OCI-LY3 (cell line): ENCODE measurements around the gene B4GALNT3.

Experiments used
- H2AFZ ChIP-seq: fragments of 200-600, 300-600 bp; shearing (Covaris generic); 2 replicates; pipeline ENCODE4 v1.6.0; 2014; ENCODE audit warnings: antibody characterized with exemption, low read depth, low read length
- H3K27ac ChIP-seq: fragments of 200-600, 300-600 bp; sonication (generic); 2 replicates; pipeline ENCODE4 v1.5.1; 2014; ENCODE audit warnings: mild to moderate bottlenecking, low read length, moderate library complexity, mixed read lengths
- H3K27me3 ChIP-seq: fragments of 200-600, 300-600 bp; sonication (generic); 2 replicates; pipeline ENCODE4 v1.6.1; 2014; ENCODE audit warnings: low read depth, low read length, mixed read lengths
- H3K36me3 ChIP-seq: fragments of 200-600, 300-600 bp; sonication (generic); replicated peaks from 2 replicates; pipeline ENCODE3; 2014; ENCODE audit warnings: low read depth, low read length, mixed read lengths
- H3K4me1 ChIP-seq: fragments of 300-600, 200-600 bp; sonication (generic); 2 replicates; pipeline ENCODE4 v1.6.1; 2014; ENCODE audit warnings: low read length, mixed read lengths
- H3K4me2 ChIP-seq: fragments of 200-600, 300-600 bp; sonication (generic); 2 replicates; pipeline ENCODE4 v1.6.1; 2014; ENCODE audit warnings: low read length, mixed read lengths
- H3K4me3 ChIP-seq: fragments of 300-600, 200-600 bp; sonication (generic); 2 replicates; pipeline ENCODE4 v1.5.1; 2014; ENCODE audit warnings: antibody characterized with exemption, mild to moderate bottlenecking, low read length, moderate library complexity
- H3K79me2 ChIP-seq: fragments of 300-600, 200-600 bp; shearing (Covaris generic); 2 replicates; pipeline ENCODE4 v1.6.1; 2014; ENCODE audit warnings: mild to moderate bottlenecking, low read length, mixed read lengths
- H3K9ac ChIP-seq: fragments of 300-600, 200-600 bp; shearing (Covaris generic); 2 replicates; pipeline ENCODE4 v1.6.0; 2014; ENCODE audit warnings: mild to moderate bottlenecking, low read length, moderate library complexity
- H3K9me3 ChIP-seq: fragments of 200-600, 300-600 bp; shearing (Covaris generic); 2 replicates; pipeline ENCODE4 v1.6.1; 2014; ENCODE audit warnings: low read length, mixed read lengths; ENCODE audit not compliant: insufficient read depth
- H4K20me1 ChIP-seq: fragments of 200-600, 300-600 bp; sonication (generic); 2 replicates; pipeline ENCODE4 v1.6.1; 2016; ENCODE audit warnings: low read length, mixed read lengths; ENCODE audit not compliant: insufficient read depth
- EZH2phosphoT487 ChIP-seq: fragments of 200-600 bp; shearing (Covaris generic); IDR thresholded peaks from 2 replicates; pipeline ENCODE4 v1.6.1; 2018; ENCODE audit warnings: antibody characterized with exemption, mixed run types, low read depth
- TF ChIP-seq, protein P1 (sequence below): fragments of 200-600, 300-600 bp; sonication (generic); IDR thresholded peaks from 2 replicates; pipeline ENCODE4 v1.5.1; 2014; ENCODE audit warnings: antibody characterized with exemption, low read length, low read depth

Gene B4GALNT3

GRCh38 chr12:592024-592505, 132.3 kb downstream of the B4GALNT3 start:
- Histone ChIP-seq H3K79me2 (no peaks in the 10 kb centered on the region), H3K36me3 (no peaks in the 10 kb centered on the region), H2AFZ (no peak overlapping the region), H3K9me3 (no peaks in the 10 kb centered on the region), H3K4me1 (no peaks in the 10 kb centered on the region), H3K4me3 (no peak overlapping the region), H4K20me1 (no peaks in the 10 kb centered on the region), H3K27ac (no peak overlapping the region), H3K4me2 (no peak overlapping the region), H3K27me3 (peaks cover 5% of the 10 kb centered on the region), H3K9ac (no peak overlapping the region)
- TF ChIP-seq, protein P1, sequence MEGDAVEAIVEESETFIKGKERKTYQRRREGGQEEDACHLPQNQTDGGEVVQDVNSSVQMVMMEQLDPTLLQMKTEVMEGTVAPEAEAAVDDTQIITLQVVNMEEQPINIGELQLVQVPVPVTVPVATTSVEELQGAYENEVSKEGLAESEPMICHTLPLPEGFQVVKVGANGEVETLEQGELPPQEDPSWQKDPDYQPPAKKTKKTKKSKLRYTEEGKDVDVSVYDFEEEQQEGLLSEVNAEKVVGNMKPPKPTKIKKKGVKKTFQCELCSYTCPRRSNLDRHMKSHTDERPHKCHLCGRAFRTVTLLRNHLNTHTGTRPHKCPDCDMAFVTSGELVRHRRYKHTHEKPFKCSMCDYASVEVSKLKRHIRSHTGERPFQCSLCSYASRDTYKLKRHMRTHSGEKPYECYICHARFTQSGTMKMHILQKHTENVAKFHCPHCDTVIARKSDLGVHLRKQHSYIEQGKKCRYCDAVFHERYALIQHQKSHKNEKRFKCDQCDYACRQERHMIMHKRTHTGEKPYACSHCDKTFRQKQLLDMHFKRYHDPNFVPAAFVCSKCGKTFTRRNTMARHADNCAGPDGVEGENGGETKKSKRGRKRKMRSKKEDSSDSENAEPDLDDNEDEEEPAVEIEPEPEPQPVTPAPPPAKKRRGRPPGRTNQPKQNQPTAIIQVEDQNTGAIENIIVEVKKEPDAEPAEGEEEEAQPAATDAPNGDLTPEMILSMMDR: no peak
- TF ChIP-seq EZH2phosphoT487: no peak

GRCh38 chr12:593396-594270, 133.9 kb downstream of the B4GALNT3 start:
- no peak overlapping the region for H3K4me3 ChIP-seq
- TF ChIP-seq, protein P1: no peak
- no peak overlapping the region for H3K4me2 ChIP-seq
- H3K36me3 ChIP-seq: no peaks in the 10 kb centered on the region
- no peaks in the 10 kb centered on the region for H3K79me2 ChIP-seq
- H3K27me3 ChIP-seq: peaks cover 5% of the 10 kb centered on the region
- no peaks in the 10 kb centered on the region for H3K9me3 ChIP-seq
- no peaks in the 10 kb centered on the region for H3K4me1 ChIP-seq
- no peak overlapping the region for H3K9ac ChIP-seq
- H2AFZ ChIP-seq: no peak overlapping the region
- no peak overlapping the region for H3K27ac ChIP-seq
- no peaks in the 10 kb centered on the region for H4K20me1 ChIP-seq

DNA sequence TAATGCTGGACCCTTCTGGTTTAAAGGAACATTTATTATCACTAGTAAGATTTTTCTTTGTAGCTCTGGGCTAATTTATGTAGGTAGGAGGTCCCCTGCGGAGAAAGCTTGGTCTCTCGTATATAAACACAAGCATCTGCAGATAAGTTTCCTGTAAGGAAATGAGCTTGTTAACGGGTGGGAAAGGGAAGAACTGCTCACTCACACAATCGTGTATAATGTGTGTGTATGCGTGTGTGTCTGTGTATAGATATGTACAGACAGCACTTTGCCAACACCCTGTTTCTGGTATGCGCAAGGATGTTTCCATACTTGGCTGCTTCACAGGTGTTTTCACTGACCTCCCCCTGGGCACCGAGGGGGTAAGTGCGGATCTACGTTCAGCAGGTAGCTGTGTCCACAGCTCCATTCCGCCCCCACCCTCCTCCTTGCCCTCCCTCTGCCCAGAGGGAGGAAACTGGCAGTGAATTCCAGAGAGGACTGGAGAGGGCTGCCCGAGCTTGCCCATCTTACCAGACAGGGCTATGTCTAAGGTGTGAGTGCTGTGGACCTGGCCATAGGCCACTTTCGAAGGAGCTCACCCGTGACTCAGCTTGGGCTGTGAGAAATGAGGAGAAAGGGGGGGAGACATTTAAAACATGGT, 138.3 kb downstream of the B4GALNT3 start:
- H3K4me3 ChIP-seq: no peak overlapping the region

DNA sequence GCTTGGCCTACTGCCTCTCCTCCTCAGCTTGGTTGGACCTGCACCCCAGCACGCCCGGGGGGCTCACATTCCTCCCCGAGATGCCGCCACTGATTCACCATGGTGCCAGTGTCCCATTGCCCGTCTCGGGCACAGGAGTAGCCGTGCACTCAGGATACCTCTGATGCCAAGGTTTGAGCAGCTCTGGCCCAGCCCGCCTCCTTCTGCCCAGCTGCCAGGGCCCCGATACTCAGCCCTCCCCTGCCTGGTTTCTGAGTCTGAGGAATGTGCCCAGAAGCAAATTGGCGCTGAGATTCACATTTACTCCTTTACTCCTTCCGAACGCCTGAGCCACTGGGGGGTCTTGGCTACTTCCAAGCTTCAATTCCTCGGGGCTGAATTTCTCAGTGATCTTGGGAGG, 140.0 kb downstream of the B4GALNT3 start:
- Histone ChIP-seq H3K9ac (no peak overlapping the region), H3K4me1 (no peaks in the 10 kb centered on the region), H3K9me3 (no peaks in the 10 kb centered on the region), H3K27me3 (peaks cover 5% of the 10 kb centered on the region), H3K4me2 (no peak overlapping the region), H3K4me3 (no peak overlapping the region), H2AFZ (no peak overlapping the region), H3K27ac (no peak overlapping the region), H4K20me1 (no peaks in the 10 kb centered on the region), H3K36me3 (no peaks in the 10 kb centered on the region), H3K79me2 (no peaks in the 10 kb centered on the region)
- TF ChIP-seq, protein P1: no peak
- no peak for TF ChIP-seq EZH2phosphoT487

More for the DNA sequence above, 138.3 kb downstream of the B4GALNT3 start:
- Histone ChIP-seq H3K9me3 (no peaks in the 10 kb centered on the region), H3K27ac (no peak overlapping the region), H3K9ac (no peak overlapping the region), H3K79me2 (no peaks in the 10 kb centered on the region), H3K4me2 (no peak overlapping the region), H4K20me1 (no peaks in the 10 kb centered on the region), H2AFZ (no peak overlapping the region), H3K36me3 (no peaks in the 10 kb centered on the region), H3K27me3 (peaks cover 5% of the 10 kb centered on the region), H3K4me1 (no peaks in the 10 kb centered on the region)
- TF ChIP-seq EZH2phosphoT487: no peak
- TF ChIP-seq, protein P1: no peak
